ENCODE measurements around the gene APCDD1L.
"Not testable (repeated sequence)": the region's sequence is repeated elsewhere in the genome, so short reads cannot be mapped to it uniquely, and the experiment has no call there.

The APCDD1L gene

DNA sequence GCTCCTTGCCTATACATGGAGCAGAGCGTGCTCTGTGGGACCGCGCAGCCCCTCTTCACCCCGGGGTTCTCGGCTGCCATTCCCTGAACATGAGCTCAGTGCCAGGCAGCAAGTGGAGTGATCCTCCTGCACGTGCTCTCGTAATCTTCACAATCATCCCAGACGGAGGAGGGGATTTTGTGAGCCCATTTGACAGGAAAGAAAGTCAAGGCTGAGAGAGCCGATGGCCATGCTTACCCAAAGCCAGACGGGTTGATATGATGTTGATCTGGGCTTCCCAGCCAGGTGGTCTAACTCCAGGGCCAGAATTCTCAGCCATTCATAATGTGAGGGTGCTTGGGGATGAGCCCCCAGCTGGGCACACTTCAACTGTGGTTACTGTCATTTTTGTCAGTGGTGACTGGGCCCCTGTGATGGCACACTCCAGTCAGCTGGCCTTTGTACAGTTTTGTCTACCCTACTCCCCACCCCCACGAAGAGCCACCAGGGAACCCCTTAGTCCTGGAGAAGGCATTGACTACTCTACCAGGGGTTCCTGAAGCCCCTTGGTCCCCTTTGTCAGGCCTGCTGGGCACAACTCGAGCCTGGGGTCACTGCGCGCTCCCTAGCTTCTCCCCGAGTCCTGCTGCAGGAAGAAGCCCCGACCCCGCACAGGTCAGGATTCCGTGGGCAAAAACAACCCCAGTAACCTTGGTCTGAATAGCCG lies 1.5 kb downstream of the APCDD1L start:
- no peak for DNase-seq

DNA sequence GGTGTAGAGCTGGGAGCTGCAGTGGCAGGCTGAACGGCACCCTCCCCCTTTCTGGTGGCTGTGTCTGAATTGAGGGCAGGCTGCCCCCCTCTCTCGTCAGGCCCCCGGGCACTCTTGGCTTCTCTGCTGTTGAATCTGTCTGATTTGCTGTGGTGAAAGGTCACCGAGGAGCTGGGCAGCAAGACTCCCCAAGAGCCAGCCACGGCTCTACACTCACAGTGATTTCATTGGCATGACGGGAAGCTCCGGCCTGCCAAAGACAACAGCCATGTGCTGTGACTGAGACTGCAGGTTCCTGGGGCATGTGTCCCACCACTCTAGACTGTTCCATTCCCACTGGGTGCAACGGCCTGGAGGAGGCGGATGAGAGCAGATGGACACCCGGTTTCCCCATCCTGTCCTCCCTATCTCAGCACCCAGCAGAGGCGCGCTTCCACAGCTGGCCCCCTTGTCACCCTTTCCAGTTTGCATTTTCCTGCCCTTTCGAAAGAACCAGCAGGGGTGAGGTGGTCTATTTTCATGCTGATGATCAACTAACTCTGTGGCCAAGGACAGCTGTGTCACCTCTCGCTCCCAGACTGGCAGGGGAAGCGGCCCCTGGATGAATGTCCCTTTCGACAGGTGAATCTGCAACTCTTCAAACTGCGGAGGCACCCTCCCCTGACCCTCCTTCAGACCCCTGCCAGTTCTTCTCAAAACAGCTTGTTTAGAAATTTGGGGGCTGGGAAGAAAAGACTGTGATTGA lies 2.2 kb downstream of the APCDD1L start:
- no peak for DNase-seq

DNA sequence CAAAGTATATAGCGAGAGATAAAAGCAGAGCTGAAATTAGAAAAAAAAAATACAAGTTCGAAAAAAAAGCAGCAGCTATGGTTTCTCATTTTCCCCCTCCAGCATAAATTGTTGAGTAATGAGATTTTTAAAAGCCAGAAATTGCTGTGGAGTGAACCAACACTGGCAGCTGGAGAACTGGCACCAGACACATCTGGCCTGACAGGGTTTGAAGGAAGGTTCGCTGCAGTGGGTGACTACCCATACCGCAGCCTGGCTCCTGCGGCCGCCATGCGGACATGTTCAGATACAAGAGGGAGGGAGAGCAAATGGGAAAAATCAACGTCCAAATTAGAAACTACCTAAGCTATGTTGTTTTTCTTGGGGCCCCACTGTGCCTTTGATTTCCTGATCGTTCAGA lies 3.3 kb downstream of the APCDD1L start:
- no peak for DNase-seq

DNA sequence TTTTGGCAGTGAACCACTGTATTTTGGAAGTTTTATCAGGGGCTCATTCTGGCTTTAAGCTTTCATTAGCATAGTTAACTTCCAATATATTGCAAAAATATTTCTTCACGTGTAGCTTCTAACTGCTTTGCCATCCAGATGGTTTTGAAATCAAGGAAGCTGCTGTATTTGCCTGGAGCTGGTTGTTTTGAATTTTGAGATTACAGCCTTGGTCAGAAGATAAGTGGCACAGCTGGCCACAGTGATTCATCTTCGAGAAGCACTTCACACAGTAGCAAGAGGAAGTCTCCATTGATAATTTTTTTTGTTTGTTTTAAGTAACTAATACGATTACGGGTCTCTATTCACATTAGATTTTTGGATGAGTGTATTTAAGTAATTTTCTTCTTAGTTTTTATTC lies 3.8 kb downstream of the APCDD1L start:
- DNase-seq, result peak; percentile 17

DNA sequence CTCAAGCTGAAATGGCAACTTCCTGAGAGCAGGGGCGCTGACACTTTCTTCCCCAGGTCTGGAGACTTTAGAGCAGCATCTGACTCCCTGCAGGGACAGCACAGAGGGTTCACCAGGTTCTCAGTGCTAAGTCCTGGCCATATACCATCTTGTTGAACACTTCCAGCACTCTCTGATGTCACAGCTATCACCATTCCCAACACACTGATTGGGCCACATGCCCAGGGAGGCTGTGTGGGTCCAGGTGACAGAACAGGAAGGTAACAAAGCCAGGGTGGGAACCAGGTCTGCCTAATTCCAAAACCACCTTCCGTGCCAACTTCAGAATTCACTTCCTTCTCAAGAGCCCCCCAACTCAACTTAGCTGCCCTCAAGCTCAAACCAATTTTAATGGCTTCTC lies 4.3 kb downstream of the APCDD1L start:
- no peak for DNase-seq

DNA sequence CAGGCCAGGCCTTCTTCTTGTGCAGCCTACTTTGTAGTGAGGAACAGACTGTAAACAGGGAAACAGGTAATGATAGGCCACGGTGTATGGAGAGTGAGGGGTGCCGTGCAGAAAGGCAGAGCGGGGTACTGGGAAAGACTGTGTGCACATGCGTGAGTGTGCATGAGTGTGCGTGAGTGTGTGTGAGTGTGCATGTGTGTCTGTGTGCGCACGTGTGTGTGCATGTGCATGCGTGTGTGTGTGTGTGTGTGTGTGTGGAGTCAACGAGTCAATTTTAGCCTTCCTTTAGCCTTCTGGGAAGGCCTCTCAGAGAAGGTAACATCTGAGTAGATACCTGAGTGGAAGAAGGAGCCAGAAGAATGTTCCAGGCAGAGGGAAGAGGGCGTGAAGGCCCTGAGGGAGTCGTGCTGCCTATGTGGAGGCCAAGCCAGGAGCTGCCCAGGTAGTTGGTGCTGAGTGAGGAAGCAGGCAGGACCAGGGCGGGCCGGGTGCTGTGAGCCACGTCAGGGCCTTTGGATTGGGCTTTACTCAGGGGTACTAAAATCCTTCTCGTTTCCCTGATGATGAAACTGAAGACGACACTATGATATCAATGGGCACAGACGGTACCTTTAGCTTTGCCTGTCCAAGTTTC lies 6.3 kb downstream of the APCDD1L start:
- DNase-seq, result no peak

DNA sequence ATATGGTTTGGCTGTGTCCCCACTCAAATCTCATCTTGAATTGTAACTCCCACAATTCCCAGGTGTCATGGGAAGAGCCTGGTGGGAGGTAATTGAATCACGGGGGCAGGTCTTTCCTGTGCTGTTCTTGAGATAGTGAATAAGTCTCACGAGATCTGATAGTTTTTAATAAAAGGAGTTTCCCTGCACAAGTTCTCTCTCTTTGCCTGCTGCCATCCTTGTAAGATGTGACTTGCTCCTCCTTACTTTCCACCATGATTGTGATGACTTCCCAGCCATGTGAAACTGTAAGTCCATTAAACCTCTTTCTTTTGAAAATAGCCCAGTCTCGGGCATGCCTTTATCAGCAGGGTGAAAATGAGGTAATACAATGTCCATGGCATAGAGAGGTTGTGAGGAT lies 8.2 kb downstream of the APCDD1L start:
- not testable (repeated sequence) for DNase-seq

DNA sequence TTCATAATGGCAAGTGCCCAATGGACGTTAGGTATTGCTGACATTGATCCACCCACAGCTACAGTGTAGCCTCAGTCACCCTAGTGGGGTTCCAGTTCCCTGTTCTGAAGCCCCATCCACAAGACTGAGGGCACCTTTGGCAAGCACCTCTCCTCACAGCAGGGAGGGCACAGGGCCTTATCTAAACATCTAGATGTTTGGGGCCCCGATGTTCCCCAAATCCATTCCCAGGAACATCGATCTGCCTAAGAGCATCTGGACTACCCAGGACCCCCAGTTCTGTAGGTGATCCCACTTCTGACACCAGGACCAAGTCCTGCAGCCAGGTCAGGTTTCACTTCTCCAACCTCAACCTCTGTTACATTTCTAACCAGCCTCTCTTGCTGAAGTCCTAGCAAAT lies 10.6 kb downstream of the APCDD1L start:
- DNase-seq, result no peak

DNA sequence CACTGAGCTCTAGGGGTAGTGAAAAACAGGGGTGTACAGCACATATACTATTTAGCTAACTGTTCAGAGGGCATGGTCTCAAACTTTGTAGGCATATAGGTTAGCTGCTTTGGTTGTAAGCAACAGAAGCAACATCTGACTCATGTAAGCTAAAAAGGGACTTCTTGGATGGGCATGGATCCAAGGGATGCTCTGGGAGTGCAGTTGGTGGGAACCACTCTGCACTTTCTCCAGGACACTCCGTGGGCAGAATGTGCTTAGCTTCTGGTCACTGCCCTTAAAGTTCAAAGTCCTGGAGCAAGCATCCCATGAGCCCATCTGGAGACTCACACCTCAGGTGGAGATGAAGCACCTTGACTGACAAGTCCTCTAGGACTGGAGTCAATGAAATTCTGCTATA lies 11.5 kb downstream of the APCDD1L start:
- no peak for DNase-seq

DNA sequence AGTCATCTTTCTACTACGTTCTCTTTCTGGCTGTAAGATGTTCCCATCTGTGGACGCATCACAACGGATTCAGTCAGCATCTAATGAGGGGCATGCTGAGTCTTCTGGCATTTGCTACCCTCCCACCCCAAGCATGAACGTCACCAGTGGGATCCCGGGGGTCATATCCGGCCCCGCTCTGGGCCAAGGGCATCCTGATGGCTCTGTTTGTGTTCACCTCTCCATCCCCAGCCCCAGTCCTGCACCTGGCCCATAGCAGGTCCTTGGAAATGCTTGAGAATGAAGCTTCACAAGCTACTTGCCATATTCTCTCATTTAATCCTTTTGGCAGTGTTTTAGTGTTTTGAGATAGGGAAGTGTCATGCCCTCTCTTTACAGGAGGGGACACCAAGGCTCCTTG lies 14.9 kb downstream of the APCDD1L start:
- DNase-seq, result no peak

DNA sequence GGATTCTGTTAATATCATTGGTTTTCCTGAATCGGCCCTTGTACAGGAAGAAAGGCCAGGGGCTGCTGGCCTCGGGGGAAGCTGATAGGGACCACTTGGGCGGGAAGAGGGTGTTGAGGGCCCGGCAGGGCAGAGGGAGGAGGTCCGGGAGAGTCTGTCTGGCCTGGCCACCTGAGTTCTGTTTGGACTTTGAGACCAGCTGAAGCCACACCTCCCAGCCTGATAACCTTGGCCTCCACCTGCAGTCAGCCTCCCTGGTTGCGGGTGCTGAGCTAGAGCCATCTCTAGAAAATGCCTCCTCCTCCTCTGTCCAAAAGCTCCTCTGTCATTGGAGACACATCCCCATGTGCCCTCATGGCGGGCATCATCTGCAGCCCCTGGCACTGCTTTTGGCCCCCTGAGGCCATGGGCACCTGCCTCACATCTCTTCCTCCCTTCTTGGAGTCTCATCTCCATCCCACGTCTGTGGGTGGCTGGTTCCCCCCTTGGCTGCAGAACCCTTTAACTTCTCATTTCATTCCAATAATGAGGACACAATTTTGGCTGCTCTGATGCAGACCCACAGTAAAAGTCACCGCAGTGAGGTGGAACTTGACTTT lies 16.6 kb downstream of the APCDD1L start:
- no peak for DNase-seq

DNA sequence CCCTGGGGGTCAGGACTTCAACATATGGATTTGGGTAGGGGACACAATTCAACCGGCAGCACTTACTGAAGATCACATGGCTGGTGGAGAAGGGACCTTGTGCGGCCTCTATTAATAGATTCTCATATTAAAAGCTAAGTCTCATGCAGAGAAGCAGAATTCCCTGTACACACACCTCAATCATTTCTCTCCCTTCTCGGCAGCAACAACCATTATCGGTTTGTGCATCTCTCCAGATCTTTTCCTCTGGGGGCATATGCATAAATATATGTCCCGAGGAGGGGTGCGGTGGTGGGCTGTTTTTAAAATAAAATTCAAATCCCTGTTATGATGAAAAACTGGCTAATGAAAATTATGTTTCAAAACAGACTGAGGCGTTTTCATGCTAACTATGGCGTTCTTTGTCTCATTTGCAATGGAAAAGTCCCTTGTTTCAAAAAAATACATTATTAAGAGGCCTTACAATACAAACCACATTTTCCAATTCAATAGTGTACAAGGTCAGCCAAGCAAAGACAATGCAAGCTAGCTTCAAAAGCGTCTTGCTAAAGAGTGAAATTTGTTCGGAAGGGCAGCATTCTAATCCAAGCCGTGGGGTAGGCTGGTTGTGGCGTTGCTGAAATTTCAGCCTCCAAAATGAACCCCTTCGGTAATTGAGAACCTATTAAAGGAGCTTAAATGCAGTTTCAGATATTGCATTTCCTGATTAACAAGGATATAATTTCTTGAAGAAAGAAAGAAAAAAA lies 17.3 kb downstream of the APCDD1L start:
- DNase-seq, result no peak

DNA sequence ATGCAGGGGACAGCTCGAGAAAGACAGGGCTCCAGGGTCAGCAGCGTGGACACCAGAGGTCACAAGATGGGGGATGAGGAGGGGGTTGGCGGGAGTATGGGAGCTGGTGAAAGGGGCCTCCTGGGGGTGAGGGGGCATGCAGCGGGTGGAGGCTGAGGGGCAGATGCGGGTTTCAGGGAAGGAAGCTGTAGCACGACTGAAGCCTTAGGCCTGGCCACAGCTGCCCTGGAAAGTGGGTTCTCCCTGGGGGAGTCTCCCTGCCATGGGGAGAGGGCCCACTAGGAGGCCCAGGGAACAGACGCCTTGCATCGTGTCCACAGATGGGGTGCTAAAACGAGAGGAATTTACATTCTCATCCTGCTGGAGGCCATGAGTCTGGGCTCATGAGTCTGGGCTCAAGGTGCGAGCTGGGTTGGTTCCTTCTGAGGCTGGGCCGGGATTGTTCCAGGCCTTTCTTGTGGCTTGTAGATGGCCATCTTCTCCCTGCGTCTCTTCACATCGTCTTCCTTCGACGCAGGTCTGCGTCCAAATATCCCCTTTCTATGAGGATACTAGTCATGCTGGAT lies 18.0 kb downstream of the APCDD1L start:
- no peak for DNase-seq

DNA sequence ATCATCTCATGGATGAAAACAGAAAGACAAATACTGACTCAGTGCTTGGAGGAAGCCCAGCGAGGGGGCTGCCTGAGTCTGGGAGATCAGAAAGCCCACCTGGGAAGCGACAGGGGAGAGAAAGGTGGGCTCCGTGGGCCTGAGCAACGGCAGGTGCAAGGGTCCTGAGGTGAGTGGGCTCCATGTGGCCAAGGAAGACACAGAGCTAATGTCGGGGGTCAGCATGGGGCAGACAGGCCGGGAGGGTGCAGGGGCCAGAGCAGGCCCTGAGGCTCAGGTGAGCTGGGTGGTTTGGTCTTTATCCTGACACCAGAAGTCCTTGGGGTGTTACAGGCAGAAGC lies 18.8 kb downstream of the APCDD1L start:
- no peak for DNase-seq

DNA sequence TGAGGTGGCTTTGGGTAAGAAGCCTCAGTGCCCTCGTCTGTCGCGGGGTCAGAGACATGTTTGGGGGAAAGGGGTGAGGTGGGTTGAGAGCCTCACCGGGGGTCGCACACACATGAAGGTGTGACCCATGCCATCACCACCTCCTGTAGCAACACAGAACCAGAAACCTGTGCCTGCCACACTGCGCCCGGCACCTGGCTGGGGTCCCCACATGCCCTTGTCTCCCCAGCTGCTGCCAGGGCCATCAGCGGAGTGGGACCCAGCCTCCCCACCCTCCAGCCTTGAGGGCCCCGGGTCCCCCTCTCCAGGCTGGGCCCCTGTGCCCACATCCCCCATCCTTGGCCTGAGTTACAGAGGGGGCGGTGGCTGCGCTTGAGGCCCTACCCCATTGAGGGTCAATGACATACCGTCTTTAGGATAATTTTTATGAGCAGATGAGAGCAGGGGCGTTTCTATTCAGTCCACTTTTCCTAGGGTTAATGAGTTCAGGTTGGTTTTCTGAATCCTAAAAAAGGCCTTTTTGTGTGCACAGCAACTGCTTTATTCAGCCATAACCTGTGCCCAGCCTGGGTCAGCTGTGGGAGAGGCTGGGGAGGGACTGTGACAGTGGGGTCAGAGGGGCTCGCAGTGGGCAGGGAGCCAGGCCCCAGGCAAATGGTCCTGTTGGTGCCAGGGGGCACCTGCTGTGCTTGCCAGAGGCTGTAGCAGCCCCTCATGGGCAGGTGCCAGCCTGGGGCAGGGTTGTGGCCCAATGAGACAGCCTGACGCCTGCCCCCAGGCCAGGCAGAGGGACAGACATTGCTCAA lies 19.4 kb downstream of the APCDD1L start:
- no peak for DNase-seq

DNA sequence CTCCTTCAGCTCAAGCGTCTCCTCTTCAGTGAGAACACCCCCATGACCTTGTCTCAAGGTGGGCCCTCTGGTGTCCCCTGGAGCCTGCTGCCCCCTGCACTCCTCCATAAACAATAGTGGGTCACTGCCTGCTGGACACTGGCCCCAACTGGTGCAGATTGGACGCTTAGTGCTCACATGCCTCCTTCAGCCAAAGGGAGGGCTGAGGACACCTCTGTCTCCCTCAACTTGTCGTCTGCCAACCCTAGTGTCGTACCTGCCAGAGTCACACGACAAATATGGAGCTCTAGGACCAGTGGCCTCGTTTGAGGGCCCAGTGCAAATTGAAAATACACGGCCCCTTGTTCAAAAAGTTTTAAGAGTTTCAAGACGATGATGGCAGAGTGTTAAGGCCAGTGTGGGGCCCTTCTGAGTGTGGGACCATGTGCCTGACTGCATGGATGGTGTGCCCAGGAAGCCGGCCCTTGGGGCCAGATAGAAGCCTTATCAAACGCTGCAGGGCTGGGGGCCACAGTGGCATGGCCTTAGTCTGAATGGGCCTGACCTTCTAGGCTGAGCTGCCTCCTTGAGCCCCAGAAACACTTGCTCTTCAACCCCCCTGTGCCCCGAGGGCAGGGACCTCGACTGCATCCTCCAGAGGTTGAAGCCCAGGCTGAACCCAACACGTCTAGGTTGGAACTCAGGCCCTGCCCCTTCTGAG lies 20.1 kb downstream of the APCDD1L start:
- DNase-seq, result no peak

DNA sequence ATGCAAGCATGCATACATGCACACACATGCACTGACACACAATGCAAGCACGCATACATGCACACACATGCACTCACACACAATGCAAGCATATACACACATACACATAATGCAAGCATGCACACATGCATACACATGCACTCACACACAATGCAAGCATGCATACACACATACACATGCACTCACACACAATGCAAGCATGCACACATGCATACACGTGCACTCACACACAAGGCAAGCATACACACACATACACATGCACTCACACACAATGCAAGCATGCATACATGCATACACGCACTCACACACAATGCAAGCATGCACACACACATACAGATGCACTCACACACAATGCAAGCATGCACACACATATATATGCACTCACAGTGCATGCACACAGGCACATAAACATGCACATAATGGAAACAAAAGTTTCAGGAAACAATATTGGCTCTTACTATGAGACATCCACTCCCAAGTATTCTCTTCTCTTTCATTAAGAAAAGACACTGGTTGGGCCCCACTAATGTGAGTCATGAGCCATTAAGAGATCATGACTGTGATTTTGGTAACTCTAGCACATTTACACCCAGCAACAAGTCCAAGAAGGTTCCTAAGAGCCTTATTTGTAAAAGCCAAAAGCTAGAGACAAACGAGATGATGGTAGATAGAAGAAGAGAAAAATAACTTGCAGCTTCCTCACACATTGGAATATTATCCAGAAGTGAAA lies 22.2 kb downstream of the APCDD1L start:
- DNase-seq, result no peak

DNA sequence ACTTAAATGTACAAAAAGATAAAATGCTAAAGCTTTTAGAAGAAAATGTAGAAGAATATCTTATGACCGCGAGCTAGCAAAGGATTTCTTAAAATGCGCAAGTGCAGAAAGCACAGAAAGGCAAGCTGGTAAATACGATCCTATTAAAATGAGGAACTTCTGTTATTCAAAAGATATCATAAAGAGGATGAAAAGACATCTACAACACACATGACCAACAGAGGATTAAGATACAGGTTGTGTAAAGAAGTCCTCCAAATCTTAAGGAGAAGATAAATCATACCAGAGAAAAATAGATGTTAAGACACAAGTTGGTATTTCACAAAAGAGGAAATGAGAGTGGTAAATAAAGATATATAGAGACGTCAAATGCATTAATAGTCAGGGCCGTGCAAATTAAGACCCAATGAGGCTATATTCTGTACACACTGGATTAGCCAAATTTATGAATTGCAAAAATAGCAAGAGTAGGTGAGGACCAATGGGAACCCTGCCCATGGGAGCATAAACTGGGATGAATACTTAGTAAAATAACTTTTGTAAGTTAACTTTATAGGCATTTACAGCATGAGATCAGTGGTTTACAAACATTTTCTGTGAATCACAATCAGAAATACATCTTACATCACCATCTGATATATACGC lies 23.0 kb downstream of the APCDD1L start:
- no peak for DNase-seq

DNA sequence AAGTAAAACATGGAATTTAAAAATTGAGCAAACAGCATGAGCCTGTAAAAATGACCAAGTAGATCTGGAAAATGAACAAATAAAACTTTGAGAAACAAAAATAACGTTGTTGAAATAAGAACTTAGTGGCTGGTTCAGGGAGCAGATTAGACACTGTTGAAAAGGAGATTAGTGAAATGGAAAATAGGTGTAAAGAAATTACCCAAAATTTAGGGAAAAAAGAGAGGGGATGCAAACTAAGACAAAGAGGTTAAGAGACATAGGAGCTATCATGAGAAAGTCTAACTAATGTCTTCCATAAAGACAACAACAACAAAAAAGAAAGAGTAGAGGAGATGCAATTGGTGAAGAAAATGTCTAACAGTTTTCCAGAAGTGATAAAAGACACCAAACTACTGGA lies 29.0 kb downstream of the APCDD1L start:
- no peak for DNase-seq

DNA sequence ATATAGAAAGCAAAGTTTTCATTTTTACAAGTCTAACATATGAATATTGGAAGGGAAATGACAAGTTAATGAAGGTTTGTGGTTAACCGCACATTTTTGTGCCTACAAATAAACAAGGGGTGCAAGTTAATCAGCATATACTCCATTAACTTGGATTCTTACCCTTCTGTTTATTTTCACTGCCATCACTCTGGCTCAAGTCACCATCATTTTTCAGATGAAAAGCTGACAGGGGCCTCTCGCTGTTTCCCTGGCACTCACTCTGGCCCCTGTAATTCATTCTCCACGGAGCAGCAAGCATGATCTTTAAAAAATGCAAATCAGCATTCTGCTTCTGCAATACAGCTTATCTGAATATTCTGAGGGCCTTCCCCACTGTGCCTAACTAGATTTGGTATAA lies 29.8 kb downstream of the APCDD1L start:
- no peak for DNase-seq

All from NCI-H2029 (cell line).